Fibroblast of the conjunctiva (primary cell): ENCODE results near the gene ITGB3.
"Not testable (repeated sequence)": the region's sequence is repeated elsewhere in the genome, so short reads cannot be mapped to it uniquely, and the experiment has no call there.

Source experiments
- DNase-seq: peaks from one replicate; pipeline ENCODE4 v3.0.0-alpha.2; 2010; ENCODE audit warnings: low read depth

The ITGB3 gene

GRCh38 chr17:47244697-47245096 lies 8.9 kb upstream of the ITGB3 start:
- no peak for DNase-seq

GRCh38 chr17:47246120-47246519 lies 7.5 kb upstream of the ITGB3 start:
- no peak for DNase-seq

- DNase-seq, result no peak
These were observed 2.8 kb upstream of the ITGB3 start for GRCh38 chr17:47250855-47251254.

GRCh38 chr17:47251421-47251940 lies 2.1 kb upstream of the ITGB3 start:
- DNase-seq, result no peak

- DNase-seq, result no peak
These were observed 1.4 kb upstream of the ITGB3 start for GRCh38 chr17:47252209-47252608.

GRCh38 chr17:47252766-47253512 lies 688 bp upstream of the ITGB3 start:
- no peak for DNase-seq

- no peak for DNase-seq
These were observed 846 bp downstream of the ITGB3 start for GRCh38 chr17:47254403-47254943.

GRCh38 chr17:47257651-47258339 lies 4.2 kb downstream of the ITGB3 start:
- DNase-seq, result no peak

GRCh38 chr17:47262586-47262985 lies 9.0 kb downstream of the ITGB3 start:
- DNase-seq, result no peak

GRCh38 chr17:47264166-47264565 lies 10.5 kb downstream of the ITGB3 start:
- DNase-seq, result no peak

- no peak for DNase-seq
These were observed 12.4 kb downstream of the ITGB3 start for GRCh38 chr17:47265983-47266541.

- no peak for DNase-seq
These were observed 13.2 kb downstream of the ITGB3 start for GRCh38 chr17:47266782-47267181.

GRCh38 chr17:47267354-47267828 lies 13.8 kb downstream of the ITGB3 start:
- peak; percentile 45 for DNase-seq

GRCh38 chr17:47268964-47269363 lies 15.3 kb downstream of the ITGB3 start:
- not testable (repeated sequence) for DNase-seq

GRCh38 chr17:47269561-47270280 lies 16.1 kb downstream of the ITGB3 start:
- not testable (repeated sequence) for DNase-seq

GRCh38 chr17:47270946-47271705 lies 17.5 kb downstream of the ITGB3 start:
- DNase-seq, result no peak

GRCh38 chr17:47272491-47272890 lies 18.9 kb downstream of the ITGB3 start:
- no peak for DNase-seq

- no peak for DNase-seq
These were observed 19.6 kb downstream of the ITGB3 start for GRCh38 chr17:47273245-47273644.

- no peak for DNase-seq
These were observed 20.9 kb downstream of the ITGB3 start for GRCh38 chr17:47274319-47275069.

- peak; percentile 95 for DNase-seq
These were observed 21.8 kb downstream of the ITGB3 start for GRCh38 chr17:47275245-47275984.
